ENCODE results near the gene IRF9.

GRCh38 chr14:24196071-24197055, 35.3 kb downstream of the IRF9 start:
- TF ChIP-seq LEF1 (IDR thresholded peaks at IDR 0.05; ENCODE audit: borderline replicate concordance), result no peak
- no peak for TF ChIP-seq BHLHE40 (IDR thresholded peaks at IDR 0.05; ENCODE audit: borderline replicate concordance)
- TF ChIP-seq SP1 (IDR thresholded peaks at IDR 0.05), result no peak
